Type B pancreatic cell (in vitro differentiated cells): Measurements from ENCODE around the gene C8B. TPM values are rescaled to one million over a fixed set of nuclear protein-coding genes. Genes with fewer than 3 reads are reported as not detected.

Source experiments
- DNase-seq: peaks from one replicate; pipeline ENCODE4 v3.0.0; 2021; ENCODE audit warnings: mixed read lengths; ENCODE audit not compliant: unreplicated experiment; ENCODE audit errors: extremely low spot score
- H3K27ac Mint-ChIP-seq: 2 replicates; pipeline ENCODE4 v1.8.0; 2021; ENCODE audit warnings: mild to moderate bottlenecking, mixed read lengths
- H3K27me3 Mint-ChIP-seq: 2 replicates; pipeline ENCODE4 v1.8.0; 2021; ENCODE audit warnings: mixed read lengths
- H3K36me3 Mint-ChIP-seq: 2 replicates; pipeline ENCODE4 v1.8.0; 2021; ENCODE audit warnings: mixed read lengths
- H3K4me1 Mint-ChIP-seq: one replicate; pipeline ENCODE4 v1.8.0; 2021; ENCODE audit warnings: mixed read lengths; ENCODE audit not compliant: unreplicated experiment
- H3K4me3 Mint-ChIP-seq: 2 replicates; pipeline ENCODE4 v1.8.0; 2021; ENCODE audit warnings: mild to moderate bottlenecking, mixed read lengths
- H3K9me3 Mint-ChIP-seq: 2 replicates; pipeline ENCODE4 v1.8.0; 2021; ENCODE audit warnings: mixed read lengths
- total RNA-seq: library from RNA; stranded (reverse); gene quantifications from 2 replicates; pipeline ENCODE4 v1.2.1, GENCODE V29; 2021; ENCODE audit warnings: low replicate concordance
- TF ChIP-seq, protein P1 (sequence below): fragments of 200-600 bp; sonication (generic); conservative IDR thresholded peaks from 2 replicates; pipeline ENCODE4 v1.5.0; 2021; ENCODE audit warnings: antibody characterized with exemption, mild to moderate bottlenecking

Gene C8B
- total RNA-seq, 1 donor from 2014 or later, result 0.68 TPM

DNA sequence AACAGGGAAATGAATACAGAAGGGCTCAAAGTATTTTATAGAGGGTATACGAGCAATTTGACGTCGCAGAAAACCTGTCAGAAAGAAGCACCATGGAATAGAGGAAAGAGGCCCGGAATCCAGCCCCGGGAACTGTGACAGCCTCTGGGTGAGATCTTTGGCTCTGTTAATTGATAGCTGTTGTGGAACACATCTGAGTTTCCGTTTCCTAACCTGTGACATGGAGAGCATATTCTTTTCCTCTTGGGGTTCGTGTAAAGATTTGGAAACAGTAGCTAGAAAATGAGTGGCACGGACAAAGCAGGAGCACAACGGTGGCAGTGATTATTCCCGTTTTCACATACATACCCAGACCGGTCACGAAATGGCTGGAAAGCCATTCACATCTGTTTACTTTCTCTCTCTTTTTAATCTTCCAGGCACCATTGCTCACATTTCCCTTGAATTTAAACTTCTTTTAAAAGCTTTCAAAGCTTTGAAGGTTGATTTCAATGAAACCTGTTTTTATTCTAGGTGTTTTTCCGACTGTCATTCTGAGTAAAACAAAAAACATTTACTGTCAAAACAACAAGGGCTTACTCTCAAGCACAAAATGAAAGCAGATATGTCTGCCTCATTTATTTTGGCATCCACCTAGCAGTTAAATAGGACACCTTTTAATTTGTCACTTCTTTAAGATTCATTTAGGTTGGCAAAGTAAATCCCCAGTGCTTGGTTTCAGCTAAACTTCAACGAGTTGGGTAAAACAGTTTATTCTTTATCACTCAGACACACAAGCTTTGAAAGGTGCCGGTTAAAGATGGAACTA lies 26.7 kb upstream of the C8B start:
- TF ChIP-seq, protein P1, sequence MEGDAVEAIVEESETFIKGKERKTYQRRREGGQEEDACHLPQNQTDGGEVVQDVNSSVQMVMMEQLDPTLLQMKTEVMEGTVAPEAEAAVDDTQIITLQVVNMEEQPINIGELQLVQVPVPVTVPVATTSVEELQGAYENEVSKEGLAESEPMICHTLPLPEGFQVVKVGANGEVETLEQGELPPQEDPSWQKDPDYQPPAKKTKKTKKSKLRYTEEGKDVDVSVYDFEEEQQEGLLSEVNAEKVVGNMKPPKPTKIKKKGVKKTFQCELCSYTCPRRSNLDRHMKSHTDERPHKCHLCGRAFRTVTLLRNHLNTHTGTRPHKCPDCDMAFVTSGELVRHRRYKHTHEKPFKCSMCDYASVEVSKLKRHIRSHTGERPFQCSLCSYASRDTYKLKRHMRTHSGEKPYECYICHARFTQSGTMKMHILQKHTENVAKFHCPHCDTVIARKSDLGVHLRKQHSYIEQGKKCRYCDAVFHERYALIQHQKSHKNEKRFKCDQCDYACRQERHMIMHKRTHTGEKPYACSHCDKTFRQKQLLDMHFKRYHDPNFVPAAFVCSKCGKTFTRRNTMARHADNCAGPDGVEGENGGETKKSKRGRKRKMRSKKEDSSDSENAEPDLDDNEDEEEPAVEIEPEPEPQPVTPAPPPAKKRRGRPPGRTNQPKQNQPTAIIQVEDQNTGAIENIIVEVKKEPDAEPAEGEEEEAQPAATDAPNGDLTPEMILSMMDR, result no peak
- peaks cover 5% of the 10 kb centered on the region for H3K4me1 Mint-ChIP-seq
- H3K4me3 Mint-ChIP-seq, result no peak overlapping the region
- H3K27me3 Mint-ChIP-seq, result peaks cover 3% of the 10 kb centered on the region
- H3K9me3 Mint-ChIP-seq, result no peaks in the 10 kb centered on the region
- H3K36me3 Mint-ChIP-seq, result no peaks in the 10 kb centered on the region
- no peak overlapping the region for H3K27ac Mint-ChIP-seq
- no peak for DNase-seq

DNA sequence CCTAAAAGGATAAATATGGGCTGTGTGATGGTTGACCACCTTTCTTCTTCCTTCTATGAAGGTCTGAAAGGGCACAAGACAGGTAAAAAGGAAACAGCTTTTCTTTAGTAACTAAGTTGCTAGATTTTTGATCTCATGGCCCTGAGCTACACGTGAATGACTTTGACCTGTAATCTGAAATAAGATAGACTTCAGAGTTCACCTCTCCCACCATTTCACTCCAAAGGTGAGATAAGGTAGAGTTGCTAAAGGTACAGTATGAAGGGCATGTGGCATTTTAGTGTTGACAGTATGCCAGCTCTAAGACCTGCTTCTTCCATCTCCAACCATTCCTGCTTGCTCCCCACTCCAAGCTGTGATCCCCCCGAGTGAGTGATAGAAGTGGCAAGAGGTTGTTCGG lies 25.8 kb upstream of the C8B start:
- Mint-ChIP-seq H3K36me3 (no peaks in the 10 kb centered on the region), H3K27me3 (peaks cover 3% of the 10 kb centered on the region), H3K9me3 (no peaks in the 10 kb centered on the region), H3K27ac (no peak overlapping the region), H3K4me1 (peaks cover 5% of the 10 kb centered on the region), H3K4me3 (no peak overlapping the region)
- DNase-seq, result no peak
- TF ChIP-seq, protein P1, result no peak

DNA sequence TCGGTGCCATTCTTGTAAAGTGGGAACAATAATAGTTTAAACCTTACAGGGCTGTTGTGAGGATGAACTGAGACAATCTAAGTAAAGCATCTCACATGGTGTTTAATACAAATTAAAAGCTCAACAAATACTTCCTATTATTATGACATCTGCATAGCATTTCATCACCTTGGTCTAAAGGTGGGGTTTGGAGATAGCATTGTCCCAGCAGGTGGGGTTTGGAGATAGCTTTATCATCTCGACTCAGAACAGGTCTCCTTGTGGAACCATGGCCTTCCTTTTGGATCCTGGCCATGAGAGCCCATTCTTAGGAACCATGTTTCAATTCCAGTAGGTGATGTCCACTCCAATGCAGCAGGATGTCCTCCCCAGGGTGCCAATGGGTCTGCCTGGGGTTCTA lies 20.6 kb upstream of the C8B start:
- Mint-ChIP-seq H3K9me3 (no peaks in the 10 kb centered on the region), H3K27me3 (peaks cover 4% of the 10 kb centered on the region), H3K36me3 (no peaks in the 10 kb centered on the region), H3K4me1 (no peaks in the 10 kb centered on the region), H3K27ac (no peak overlapping the region), H3K4me3 (no peak overlapping the region)
- no peak for DNase-seq
- TF ChIP-seq, protein P1, result no peak

DNA sequence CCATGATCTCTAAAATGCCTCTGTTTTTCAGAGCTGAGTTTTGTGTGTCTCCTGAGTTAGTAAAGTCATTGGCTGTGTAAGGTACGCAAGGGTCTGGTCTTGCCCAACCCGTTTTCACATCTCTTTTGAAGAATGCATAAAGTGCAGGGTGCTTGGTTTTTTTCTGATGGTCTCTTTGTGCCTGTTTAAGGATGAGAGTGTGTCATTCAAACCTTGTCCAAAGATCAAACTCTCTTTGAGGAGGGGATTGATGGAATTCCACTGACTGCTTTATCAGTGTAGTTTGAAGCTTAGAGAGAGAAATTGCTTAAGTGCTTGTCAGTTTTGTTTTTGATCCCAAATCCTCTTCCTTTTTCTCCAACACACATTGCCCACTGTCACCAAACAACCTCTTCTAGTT lies 20.0 kb upstream of the C8B start:
- Mint-ChIP-seq H3K9me3 (no peaks in the 10 kb centered on the region), H3K4me1 (no peaks in the 10 kb centered on the region), H3K4me3 (no peak overlapping the region), H3K27ac (no peak overlapping the region), H3K36me3 (no peaks in the 10 kb centered on the region), H3K27me3 (peaks cover 4% of the 10 kb centered on the region)
- TF ChIP-seq, protein P1, result no peak
- no peak for DNase-seq

DNA sequence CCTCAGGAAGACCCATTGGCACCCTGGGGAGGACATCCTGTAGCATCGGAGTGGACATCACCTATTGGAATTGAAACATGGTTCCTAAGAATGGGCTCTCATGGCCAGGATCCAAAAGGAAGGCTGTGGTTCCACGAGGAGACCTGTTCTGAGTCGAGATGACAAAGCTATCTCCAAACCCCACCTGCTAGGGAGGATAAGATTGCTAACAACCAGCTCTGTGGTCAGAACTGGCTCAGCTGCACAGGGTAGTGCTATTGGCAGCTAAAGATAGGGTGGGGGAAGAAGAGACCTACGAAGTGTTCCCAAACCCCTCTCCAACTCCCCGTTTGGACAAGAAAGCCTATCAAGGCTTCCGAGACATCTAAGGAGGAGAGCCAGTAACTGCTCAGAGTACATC lies 17.7 kb upstream of the C8B start:
- TF ChIP-seq, protein P1, result no peak
- H3K36me3 Mint-ChIP-seq, result no peaks in the 10 kb centered on the region
- H3K27ac Mint-ChIP-seq, result no peak overlapping the region
- H3K4me1 Mint-ChIP-seq, result no peaks in the 10 kb centered on the region
- H3K4me3 Mint-ChIP-seq, result no peak overlapping the region
- H3K27me3 Mint-ChIP-seq, result peaks cover 6% of the 10 kb centered on the region
- DNase-seq, result no peak
- no peaks in the 10 kb centered on the region for H3K9me3 Mint-ChIP-seq
